Bone marrow (tissue), 2 donors: ENCODE measurements around the gene POGK.
A peak's percentile ranks its signal among the peaks of the same experiment; 100 is the strongest.

Experiments used
- DNase-seq, 2 donors: peaks; one replicate each; lab custom pipeline; 2025; lab: John Stamatoyannopoulos, UW

POGK gene

DNA sequence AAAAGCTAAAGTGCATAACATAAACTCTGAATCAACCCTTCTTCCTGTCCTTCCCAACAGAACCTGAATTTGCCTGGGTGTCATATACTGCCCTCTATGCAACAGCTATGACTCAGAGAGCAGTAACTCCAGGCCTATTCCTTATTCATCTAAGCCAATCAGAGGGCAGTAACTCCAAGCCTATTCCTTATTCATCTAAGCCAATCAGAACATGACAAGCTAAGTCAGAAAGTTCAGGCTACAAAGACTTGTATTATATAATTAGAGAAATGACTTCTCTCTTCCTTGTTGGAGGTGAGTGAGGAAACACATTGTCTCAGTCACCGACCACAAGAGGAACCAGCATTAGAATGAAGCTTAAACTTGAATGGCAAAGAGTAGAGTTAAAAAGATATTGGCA is 63.0 kb downstream of the POGK start:
- peak in 1 of 2 donors; percentile 99 for DNase-seq

DNA sequence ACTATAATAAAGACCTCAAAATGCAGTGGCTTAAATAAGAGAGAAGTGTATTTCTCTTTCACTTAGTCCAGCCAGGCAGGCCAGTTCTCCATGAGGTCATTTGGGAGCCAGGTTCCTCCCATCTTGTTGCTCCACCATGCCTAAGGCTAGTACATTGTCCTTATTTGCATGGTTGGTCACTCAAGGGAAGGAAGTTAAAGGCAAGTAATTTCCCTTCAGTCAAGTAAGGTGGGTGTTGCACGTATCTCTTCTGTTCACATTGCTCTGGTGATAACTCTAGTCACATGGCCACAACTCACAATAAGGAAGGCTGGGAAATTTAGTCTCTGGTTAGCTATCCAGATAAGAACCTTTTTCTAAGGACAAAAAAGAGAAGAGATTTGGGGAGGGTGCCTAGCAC is 64.0 kb downstream of the POGK start:
- no peak for DNase-seq

DNA sequence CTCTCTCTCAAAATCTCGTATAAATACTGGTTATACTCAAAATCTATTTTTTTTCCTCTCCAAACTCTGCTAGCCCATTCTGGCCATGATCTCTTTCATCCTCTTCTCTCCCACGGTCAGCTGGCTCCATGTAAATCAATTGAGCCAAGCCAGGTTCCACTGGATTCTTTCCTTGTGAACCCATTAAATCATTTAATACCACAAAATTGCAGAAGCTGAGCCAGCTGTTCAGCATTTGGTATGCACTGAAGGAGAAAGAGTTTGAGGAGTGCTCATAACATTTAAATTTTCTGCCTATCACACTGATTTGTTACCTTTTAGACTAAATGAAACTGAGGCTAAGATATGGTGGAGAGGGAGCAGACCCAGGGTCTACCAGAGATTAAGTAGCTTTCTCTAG is 65.9 kb downstream of the POGK start:
- DNase-seq: no peak

DNA sequence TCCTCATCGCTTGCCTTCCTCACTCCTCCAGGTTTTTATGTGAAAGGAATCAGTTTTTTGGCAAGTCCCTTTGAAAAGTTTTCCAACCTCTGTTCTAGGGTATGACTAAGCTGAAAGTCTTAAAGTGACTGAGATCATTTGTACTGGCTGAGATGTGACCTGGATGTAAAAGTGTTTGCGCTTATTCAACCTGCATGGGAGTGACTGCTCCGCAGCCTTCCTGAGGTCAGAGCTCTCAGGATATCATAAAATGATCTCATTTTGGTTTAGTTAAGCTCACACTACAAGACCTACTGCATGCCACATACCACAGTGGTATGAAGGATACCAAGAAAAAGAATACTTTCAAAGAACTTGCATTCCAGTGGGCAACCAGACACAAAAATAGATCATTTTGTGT is 66.6 kb downstream of the POGK start:
- no peak for DNase-seq
